ENCODE data around the gene CEP95. TPM values are rescaled to one million over a fixed set of nuclear protein-coding genes. Genes with fewer than 3 reads are reported as not detected.

CEP95 gene
- total RNA-seq, 1 experiment from 2014 or later, result 63.8 TPM

DNA sequence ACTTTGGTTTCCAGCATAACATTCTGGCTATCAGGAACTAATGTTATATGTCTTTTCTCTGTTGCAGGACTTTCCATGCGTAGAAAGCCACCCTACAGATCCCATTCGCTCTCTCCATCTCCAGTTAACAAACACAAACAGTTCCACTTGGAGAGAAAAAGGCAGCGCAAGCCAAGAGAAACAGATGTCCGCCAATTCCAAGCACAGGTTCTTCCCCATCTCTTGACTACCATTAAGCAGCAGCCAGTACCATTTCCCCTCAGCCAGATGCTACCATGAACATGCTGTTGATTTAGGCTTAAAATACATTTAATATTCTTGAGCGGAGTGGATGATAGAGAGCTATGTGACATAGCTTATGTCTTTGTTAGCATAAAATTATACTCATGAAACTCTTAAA is 22.4 kb downstream of the CEP95 start (continued):
- TF ChIP-seq, protein P1, sequence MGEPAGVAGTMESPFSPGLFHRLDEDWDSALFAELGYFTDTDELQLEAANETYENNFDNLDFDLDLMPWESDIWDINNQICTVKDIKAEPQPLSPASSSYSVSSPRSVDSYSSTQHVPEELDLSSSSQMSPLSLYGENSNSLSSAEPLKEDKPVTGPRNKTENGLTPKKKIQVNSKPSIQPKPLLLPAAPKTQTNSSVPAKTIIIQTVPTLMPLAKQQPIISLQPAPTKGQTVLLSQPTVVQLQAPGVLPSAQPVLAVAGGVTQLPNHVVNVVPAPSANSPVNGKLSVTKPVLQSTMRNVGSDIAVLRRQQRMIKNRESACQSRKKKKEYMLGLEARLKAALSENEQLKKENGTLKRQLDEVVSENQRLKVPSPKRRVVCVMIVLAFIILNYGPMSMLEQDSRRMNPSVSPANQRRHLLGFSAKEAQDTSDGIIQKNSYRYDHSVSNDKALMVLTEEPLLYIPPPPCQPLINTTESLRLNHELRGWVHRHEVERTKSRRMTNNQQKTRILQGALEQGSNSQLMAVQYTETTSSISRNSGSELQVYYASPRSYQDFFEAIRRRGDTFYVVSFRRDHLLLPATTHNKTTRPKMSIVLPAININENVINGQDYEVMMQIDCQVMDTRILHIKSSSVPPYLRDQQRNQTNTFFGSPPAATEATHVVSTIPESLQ (CRISPR knock-in tag; IDR thresholded peaks at IDR 0.05), result no peak
- TF ChIP-seq FOXP4 (CRISPR knock-in tag; IDR thresholded peaks at IDR 0.05) (no peak), NR1H2 (CRISPR knock-in tag; IDR thresholded peaks at IDR 0.05) (no peak), ZNF396 (CRISPR knock-in tag; IDR thresholded peaks at IDR 0.05; ENCODE audit: borderline replicate concordance) (no peak), ZNF121 (CRISPR knock-in tag; IDR thresholded peaks at IDR 0.05) (no peak), ZNF219 (CRISPR knock-in tag; IDR thresholded peaks at IDR 0.05; ENCODE audit: borderline replicate concordance) (no peak), JUN (CRISPR knock-in tag; IDR thresholded peaks at IDR 0.05) (no peak)

DNA sequence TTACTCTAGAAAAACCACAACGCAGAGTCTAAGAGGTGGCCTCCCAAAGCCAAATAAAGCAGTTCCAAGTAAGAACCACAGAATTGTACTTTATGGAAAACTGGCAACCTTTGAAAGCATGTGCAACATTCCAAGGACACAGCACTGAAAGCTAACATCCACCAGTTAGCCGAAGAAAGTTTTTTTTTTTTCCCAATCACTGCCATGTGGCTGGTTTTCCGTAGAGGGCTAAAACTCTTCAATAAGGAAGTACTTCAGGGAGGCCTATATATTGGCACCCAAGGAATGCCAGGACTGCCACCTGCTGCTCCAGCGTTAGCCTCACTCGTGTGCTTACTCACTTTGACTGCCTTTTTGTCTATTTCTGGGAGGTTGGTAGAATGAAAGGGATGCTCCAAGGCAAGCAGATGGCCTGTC is 25.2 kb downstream of the CEP95 start:
- Mint-ChIP-seq H3K36me3 (peaks cover 84% of the 10 kb centered on the region), H3K4me3 (no peak overlapping the region), H3K27me3 (ENCODE audit: low read depth) (no peaks in the 10 kb centered on the region), H3K9me3 (no peaks in the 10 kb centered on the region), H3K27ac (no peak overlapping the region), H3K4me1 (no peaks in the 10 kb centered on the region)
- ChIA-PET CTCF (no interaction called here), POLR2A (no interaction called here)
- DNase-seq (ENCODE audit: low spot score) (no peak), ATAC-seq (no peak)
- TF ChIP-seq FOXP4 (CRISPR knock-in tag; IDR thresholded peaks at IDR 0.05), result no peak
- TF ChIP-seq ZNF671 (CRISPR knock-in tag; IDR thresholded peaks at IDR 0.05), result no peak
- no peak for TF ChIP-seq ZNF281 (CRISPR knock-in tag; IDR thresholded peaks at IDR 0.05)
- TF ChIP-seq ELF4 (CRISPR knock-in tag; IDR thresholded peaks at IDR 0.05; ENCODE audit: low read depth), result no peak
- TF ChIP-seq ZNF423 (CRISPR knock-in tag; IDR thresholded peaks at IDR 0.05), result no peak
- TF ChIP-seq, protein P2, sequence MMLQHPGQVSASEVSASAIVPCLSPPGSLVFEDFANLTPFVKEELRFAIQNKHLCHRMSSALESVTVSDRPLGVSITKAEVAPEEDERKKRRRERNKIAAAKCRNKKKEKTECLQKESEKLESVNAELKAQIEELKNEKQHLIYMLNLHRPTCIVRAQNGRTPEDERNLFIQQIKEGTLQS (CRISPR knock-in tag; conservative IDR thresholded peaks at IDR 0.05), result no peak
- no peak for TF ChIP-seq E2F5 (CRISPR knock-in tag; IDR thresholded peaks at IDR 0.05)
- no peak for TF ChIP-seq HMGA2 (CRISPR knock-in tag; IDR thresholded peaks at IDR 0.05)
- TF ChIP-seq NR2C2 (CRISPR knock-in tag; IDR thresholded peaks at IDR 0.05), result no peak
- no peak for TF ChIP-seq GABPB1 (CRISPR knock-in tag; IDR thresholded peaks at IDR 0.05)
- TF ChIP-seq, protein P3, sequence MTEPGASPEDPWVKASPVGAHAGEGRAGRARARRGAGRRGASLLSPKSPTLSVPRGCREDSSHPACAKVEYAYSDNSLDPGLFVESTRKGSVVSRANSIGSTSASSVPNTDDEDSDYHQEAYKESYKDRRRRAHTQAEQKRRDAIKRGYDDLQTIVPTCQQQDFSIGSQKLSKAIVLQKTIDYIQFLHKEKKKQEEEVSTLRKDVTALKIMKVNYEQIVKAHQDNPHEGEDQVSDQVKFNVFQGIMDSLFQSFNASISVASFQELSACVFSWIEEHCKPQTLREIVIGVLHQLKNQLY (CRISPR knock-in tag; IDR thresholded peaks at IDR 0.05), result no peak
- TF ChIP-seq ZMAT4 (CRISPR knock-in tag; IDR thresholded peaks at IDR 0.05), result no peak
- TF ChIP-seq SOX15 (CRISPR knock-in tag; IDR thresholded peaks at IDR 0.05), result no peak
- TF ChIP-seq ATF1 (CRISPR knock-in tag; IDR thresholded peaks at IDR 0.05), result no peak
- TF ChIP-seq ZNF121 (CRISPR knock-in tag; IDR thresholded peaks at IDR 0.05), result no peak
- no peak for TF ChIP-seq NR3C1 (CRISPR knock-in tag; conservative IDR thresholded peaks at IDR 0.05; ENCODE audit: low read depth)

All from WTC11 (cell line).